Stimulated activated CD4-positive, alpha-beta T cell treated with anti-CD3 and anti-CD28 coated beads, Interleukin-1b, Interleukin-23, amount 100 ng/mL, for 48 hours (primary cell): ENCODE data around the gene XRCC4.
"Not testable (repeated sequence)": the region's sequence is repeated elsewhere in the genome, so short reads cannot be mapped to it uniquely, and the experiment has no call there.

Experiments used
- DNase-seq: peaks from one replicate; pipeline ENCODE4 v3.0.0-alpha.2; 2020

The XRCC4 gene

GRCh38 chr5:83125560-83125959 is 48.2 kb downstream of the XRCC4 start:
- DNase-seq, result no peak

DNA sequence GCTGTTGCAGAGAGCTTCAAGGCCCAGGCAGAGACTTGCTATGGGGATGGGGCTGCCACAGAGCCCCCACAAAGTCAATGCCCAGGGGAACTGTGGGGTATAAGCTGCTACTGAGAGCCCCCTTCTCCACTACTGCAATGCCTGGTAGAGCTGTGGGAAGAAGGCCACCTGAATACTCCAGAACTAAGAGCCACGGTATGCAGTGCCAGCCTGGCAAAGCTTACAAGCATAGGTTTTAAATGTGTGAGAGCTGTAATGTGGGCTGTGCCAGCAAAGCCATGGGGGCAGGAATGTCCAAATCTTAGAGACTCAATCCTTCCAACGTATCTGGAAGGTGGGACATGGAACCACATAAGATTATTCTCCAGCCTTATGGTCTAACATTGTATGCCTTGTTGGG is 49.2 kb downstream of the XRCC4 start:
- no peak for DNase-seq

GRCh38 chr5:83133797-83134196 is 56.5 kb downstream of the XRCC4 start:
- DNase-seq, result no peak

DNA sequence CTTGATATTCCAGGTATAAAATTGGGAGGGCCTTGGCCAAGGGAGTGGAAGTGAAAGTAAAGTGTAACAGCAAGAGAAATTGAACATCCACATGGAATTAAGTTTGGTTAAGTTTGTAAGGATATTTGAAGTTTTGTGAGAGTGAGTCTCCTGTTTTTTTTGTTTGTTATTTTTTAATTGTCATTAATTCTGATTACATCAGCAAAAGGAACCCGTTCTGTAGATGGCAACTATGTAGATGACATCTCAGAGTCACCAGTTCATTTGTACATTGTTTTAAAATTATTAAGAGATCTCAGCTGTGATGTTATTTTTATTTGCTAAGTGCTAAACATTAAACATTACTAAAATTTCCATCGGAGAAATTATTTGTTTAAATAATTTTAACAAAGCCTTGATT is 65.2 kb downstream of the XRCC4 start:
- DNase-seq, result no peak

- no peak for DNase-seq
These were observed 67.9 kb downstream of the XRCC4 start for GRCh38 chr5:83145241-83145640.

GRCh38 chr5:83145882-83146331 is 68.6 kb downstream of the XRCC4 start:
- DNase-seq, result no peak

DNA sequence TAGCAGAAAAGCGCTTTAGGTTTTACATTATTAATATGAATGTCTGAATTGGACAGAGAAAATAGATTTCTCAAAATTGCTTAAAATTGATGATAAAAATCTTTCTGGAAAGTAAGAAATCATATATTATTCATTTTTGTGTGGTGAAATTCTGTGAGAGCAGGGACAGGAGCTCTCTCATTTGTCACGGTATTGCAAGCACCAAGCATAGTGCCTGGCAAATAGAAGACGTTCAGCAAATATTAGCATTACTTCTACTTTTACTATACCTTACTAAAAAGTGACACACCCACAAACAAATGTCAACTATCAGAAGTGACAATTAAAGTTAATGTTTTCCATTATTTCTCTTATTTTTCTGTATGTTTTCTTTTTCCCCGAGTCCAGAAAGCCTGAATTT is 69.1 kb downstream of the XRCC4 start:
- no peak for DNase-seq

- no peak for DNase-seq
These were observed 70.2 kb downstream of the XRCC4 start for GRCh38 chr5:83147593-83147992.

DNA sequence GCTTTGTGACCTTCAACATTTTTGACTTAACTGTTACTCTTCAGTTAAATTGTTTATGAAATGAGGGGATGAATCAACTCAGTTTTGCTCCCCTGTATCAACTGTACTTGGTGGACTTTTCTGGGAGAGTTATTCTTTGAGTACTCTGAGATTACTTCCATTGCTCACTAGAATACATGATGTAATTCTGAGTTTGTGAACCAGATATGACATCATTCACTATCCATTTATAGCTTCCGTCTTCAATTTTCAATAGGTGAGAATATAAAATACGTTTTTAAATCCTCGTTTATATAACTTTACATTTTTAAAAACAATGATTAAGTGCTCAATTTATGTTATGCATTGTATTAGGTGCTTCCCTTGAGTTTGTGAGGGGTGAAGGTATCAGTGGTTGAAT is 71.0 kb downstream of the XRCC4 start:
- no peak for DNase-seq

GRCh38 chr5:83149671-83150070 is 72.3 kb downstream of the XRCC4 start:
- DNase-seq, result no peak

- no peak for DNase-seq
These were observed 74.5 kb downstream of the XRCC4 start for GRCh38 chr5:83151821-83152220.

- DNase-seq, result not testable (repeated sequence)
These were observed 75.6 kb downstream of the XRCC4 start for GRCh38 chr5:83152996-83153395.

DNA sequence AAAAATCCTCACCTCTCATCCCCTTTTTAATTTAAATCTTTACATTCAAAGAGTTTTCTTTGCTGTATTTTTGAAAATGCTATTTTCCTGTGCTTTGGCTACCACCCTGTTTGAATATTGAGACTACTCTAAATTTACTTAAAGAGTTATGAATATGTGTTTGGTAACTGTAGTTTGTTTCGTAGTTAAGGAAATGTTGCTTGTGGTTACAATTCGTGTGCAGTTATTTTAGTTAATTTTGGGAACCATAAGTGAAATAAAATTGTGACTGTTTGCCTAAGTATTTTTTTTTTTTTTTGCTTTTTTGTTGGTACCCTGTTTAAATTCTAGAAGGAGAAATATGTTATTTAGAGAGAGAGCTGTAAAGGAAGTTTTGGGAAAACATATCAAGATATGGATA is 78.7 kb downstream of the XRCC4 start:
- DNase-seq, result no peak

DNA sequence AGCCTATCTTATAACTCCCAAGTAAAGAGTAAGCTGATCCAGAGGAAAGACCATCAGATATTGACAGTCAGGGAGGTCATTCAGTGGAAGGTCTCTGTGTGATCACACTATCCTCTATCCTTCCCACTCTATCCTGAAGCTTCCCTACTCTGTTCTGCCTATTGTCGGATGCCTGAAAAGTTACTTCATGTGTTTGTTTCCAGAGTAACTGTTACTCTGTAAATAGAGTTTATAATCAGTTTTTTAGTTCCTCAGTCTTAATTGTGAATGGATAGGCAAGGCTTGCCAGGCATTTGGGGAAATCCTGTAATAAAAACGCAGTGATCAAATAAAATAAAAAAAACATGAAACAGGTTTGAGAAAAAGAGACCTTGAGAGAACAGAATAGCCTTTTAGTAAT is 79.8 kb downstream of the XRCC4 start:
- DNase-seq, result no peak

- DNase-seq, result no peak
These were observed 85.3 kb downstream of the XRCC4 start for GRCh38 chr5:83162601-83163000.

DNA sequence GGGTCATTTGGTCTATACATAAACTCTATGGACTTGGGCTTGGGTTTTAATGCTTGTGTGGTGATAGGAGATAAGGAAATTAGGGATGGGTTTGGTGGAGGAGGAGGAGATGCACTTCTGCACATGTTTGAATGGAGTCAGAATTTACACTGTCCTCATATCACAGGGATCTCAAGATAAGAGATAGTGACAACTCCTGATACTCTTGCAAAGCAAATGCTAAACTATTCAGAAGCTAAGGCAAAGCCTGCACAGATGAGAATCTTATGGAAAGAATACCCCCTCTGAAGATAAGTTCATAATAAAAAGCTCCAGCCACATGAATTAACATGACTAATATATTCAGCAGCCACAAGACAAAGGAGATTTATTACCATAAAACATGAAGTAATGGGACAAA is 90.2 kb downstream of the XRCC4 start:
- DNase-seq, result no peak

GRCh38 chr5:83169571-83170337 is 92.4 kb downstream of the XRCC4 start:
- DNase-seq, result no peak

- DNase-seq, result no peak
These were observed 94.7 kb downstream of the XRCC4 start for GRCh38 chr5:83172011-83172410.

- DNase-seq, result no peak
These were observed 95.3 kb downstream of the XRCC4 start for GRCh38 chr5:83172655-83173054.

- DNase-seq, result no peak
These were observed 96.5 kb downstream of the XRCC4 start for GRCh38 chr5:83173826-83174225.

- DNase-seq, result no peak
These were observed 100.5 kb downstream of the XRCC4 start for GRCh38 chr5:83177803-83178202.

DNA sequence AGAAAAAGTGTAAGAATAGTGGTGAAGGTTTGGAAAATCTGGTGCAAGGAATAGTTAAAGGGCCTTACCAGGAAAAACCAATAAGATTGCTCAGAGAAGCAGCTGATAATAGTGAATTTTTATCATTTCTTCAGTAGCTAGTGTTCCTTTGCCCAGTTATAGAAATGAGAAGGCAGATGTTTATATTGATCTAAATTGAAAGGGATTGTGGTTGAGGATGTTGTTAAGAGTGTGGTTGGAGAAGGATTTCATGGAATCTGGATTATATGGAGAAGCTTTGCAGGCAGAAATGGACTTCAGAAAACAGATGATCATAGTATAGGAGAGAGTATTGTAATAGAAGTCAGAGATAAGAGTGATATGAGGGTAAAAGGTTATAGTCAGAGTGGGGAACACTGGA is 102.6 kb downstream of the XRCC4 start:
- no peak for DNase-seq

DNA sequence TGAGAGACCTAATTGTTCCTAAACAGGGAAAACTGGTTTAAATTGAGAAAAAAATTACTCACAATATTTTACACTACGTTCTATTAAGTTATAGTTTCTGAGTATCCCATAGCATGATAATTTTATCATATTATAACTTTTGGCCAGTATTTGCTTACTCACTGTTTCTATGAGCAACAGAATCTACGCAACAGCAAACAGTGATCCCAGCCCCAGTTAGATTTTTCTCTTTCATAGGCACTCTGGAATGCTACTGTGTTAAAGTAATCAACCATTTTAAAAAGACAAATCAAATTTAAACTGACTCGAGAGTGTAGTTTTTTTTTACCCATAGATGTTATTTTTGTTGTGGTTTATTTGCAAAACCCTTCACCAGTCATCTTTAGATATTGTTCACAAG is 107.2 kb downstream of the XRCC4 start:
- DNase-seq, result no peak

GRCh38 chr5:83192947-83193346 is 115.6 kb downstream of the XRCC4 start:
- no peak for DNase-seq

DNA sequence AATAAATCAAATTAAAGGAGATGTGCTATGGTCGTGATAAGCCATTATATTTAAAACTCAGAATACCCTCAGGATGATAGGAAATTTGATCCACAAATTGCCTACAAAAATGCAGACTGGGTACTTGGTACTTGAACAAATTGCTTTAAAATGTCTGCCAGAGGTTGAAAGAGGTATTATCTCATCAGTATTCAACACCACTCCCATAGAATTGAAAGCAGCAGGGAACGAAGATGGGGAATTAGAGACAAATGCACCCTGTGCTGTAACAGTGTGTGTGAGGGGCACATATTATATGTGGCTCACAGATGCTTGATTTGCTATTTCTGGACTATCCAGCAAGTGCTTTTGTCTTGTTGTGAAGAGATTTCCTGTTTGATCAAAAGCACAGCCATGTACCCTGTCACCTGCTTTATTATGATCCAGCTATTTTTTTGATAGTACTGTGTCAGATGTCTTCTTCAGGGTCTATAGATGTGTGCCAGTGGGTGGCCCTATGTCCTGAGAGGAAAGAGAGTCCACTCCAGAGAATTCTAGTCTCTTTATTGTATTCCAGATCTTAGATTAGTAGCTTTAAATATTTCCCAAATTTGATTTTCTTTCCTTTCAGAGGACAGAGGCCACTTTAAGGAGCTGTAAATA is 120.1 kb downstream of the XRCC4 start:
- DNase-seq, result no peak
